H9 (cell line): Measurements from ENCODE around the gene NOS1AP. TPM values are rescaled to one million over a fixed set of nuclear protein-coding genes. Genes with fewer than 3 reads are reported as not detected.

Source experiments
- DNase-seq: peaks from one replicate; pipeline ENCODE4 v3.0.0-alpha.2; 2017
- H2AFZ ChIP-seq: one replicate; pipeline ENCODE4 v1.6.1; 2013; ENCODE audit warnings: mild to moderate bottlenecking, low read length, control low read depth, moderate library complexity
- H2AK5ac ChIP-seq: 2 replicates; pipeline ENCODE4 v1.6.1; 2013; ENCODE audit warnings: low read length, control low read depth, mixed read lengths; ENCODE audit not compliant: insufficient read length
- H2BK120ac ChIP-seq: one replicate; pipeline ENCODE4 v1.6.1; 2013; ENCODE audit warnings: low read depth, mild to moderate bottlenecking, low read length, control low read depth, inconsistent platforms; ENCODE audit not compliant: poor library complexity, severe bottlenecking
- H2BK12ac ChIP-seq: 2 replicates; pipeline ENCODE4 v1.6.1; 2013; ENCODE audit warnings: low read length, control low read depth, mixed read lengths, low read depth; ENCODE audit not compliant: insufficient read length
- H2BK15ac ChIP-seq: 2 replicates; pipeline ENCODE4 v1.6.1; 2013; ENCODE audit warnings: low read depth, low read length, control low read depth
- H2BK20ac ChIP-seq: one replicate; pipeline ENCODE4 v1.6.1; 2013; ENCODE audit warnings: low read depth, mild to moderate bottlenecking, low read length, control low read depth, inconsistent platforms; ENCODE audit not compliant: poor library complexity, severe bottlenecking
- H2BK5ac ChIP-seq: 2 replicates; pipeline ENCODE4 v1.6.1; 2013; ENCODE audit warnings: low read length, control low read depth, mixed read lengths; ENCODE audit not compliant: insufficient read length
- H3K14ac ChIP-seq: 2 replicates; pipeline ENCODE4 v1.6.1; 2013; ENCODE audit warnings: low read length, control low read depth; ENCODE audit not compliant: insufficient read depth
- H3K18ac ChIP-seq: 2 replicates; pipeline ENCODE4 v1.6.1; 2013; ENCODE audit warnings: low read depth, mild to moderate bottlenecking, mixed read lengths, low read length, control low read depth; ENCODE audit not compliant: insufficient read length
- H3K23ac ChIP-seq: 2 replicates; pipeline ENCODE4 v1.6.1; 2013; ENCODE audit warnings: low read length, control low read depth, mixed read lengths, low read depth; ENCODE audit not compliant: insufficient read length
- H3K23me2 ChIP-seq: 2 replicates; pipeline ENCODE4 v1.6.1; 2013; ENCODE audit warnings: low read depth, mild to moderate bottlenecking, mixed read lengths, low read length, control low read depth; ENCODE audit not compliant: insufficient read length, poor library complexity, severe bottlenecking
- H3K27ac ChIP-seq: 2 replicates; pipeline ENCODE4 v1.5.1; 2013; ENCODE audit warnings: low read length, control low read depth, mixed read lengths, low read depth; ENCODE audit not compliant: insufficient read length
- H3K27me3 ChIP-seq: 2 replicates; pipeline ENCODE4 v1.6.1; 2013; ENCODE audit warnings: low read length, control low read depth, inconsistent platforms; ENCODE audit not compliant: insufficient read depth
- H3K4ac ChIP-seq: 2 replicates; pipeline ENCODE4 v1.6.1; 2013; ENCODE audit warnings: low read depth, mild to moderate bottlenecking, control low read depth, inconsistent platforms, low read length, moderate library complexity
- H3K4me1 ChIP-seq: 2 replicates; pipeline ENCODE4 v1.6.1; 2013; ENCODE audit warnings: low read length, control low read depth, inconsistent platforms; ENCODE audit not compliant: insufficient read depth
- H3K4me2 ChIP-seq: 2 replicates; pipeline ENCODE4 v1.6.1; 2013; ENCODE audit warnings: low read length, control low read depth, mixed read lengths; ENCODE audit not compliant: insufficient read length, insufficient read depth
- H3K56ac ChIP-seq: 2 replicates; pipeline ENCODE4 v1.6.1; 2013; ENCODE audit warnings: low read depth, mild to moderate bottlenecking, mixed read lengths, low read length, control low read depth; ENCODE audit not compliant: insufficient read length
- H3K79me1 ChIP-seq: 2 replicates; pipeline ENCODE4 v1.6.1; 2013; ENCODE audit warnings: low read depth, mild to moderate bottlenecking, moderate library complexity, low read length, control low read depth, inconsistent platforms; ENCODE audit not compliant: insufficient read depth, poor library complexity, severe bottlenecking
- H3K79me2 ChIP-seq: 2 replicates; pipeline ENCODE4 v1.6.1; 2013; ENCODE audit warnings: low read length, control low read depth, inconsistent platforms; ENCODE audit not compliant: insufficient read depth
- H3K9ac ChIP-seq: 2 replicates; pipeline ENCODE4 v1.6.1; 2013; ENCODE audit warnings: low read length, control low read depth, mixed read lengths; ENCODE audit not compliant: insufficient read length; ENCODE audit errors: extremely low read depth
- H3K9me3 ChIP-seq: one replicate; pipeline ENCODE4 v1.6.1; 2013; ENCODE audit warnings: low read depth, low read length, inconsistent platforms; ENCODE audit not compliant: control insufficient read depth
- H3T11ph ChIP-seq: one replicate; pipeline ENCODE4 v1.6.1; 2013; ENCODE audit warnings: mild to moderate bottlenecking, low read length, control low read depth, inconsistent platforms
- H4K20me1 ChIP-seq: one replicate; pipeline ENCODE4 v1.6.1; 2013; ENCODE audit not compliant: control insufficient read depth, insufficient read length, insufficient read depth
- H4K5ac ChIP-seq: 2 replicates; pipeline ENCODE4 v1.6.1; 2013; ENCODE audit warnings: low read depth, mild to moderate bottlenecking, mixed read lengths, low read length, control low read depth; ENCODE audit not compliant: insufficient read length
- H4K8ac ChIP-seq: replicated peaks from 2 replicates; pipeline ENCODE4 v1.6.1; 2013; ENCODE audit warnings: low read length, control low read depth, mixed read lengths, low read depth; ENCODE audit not compliant: insufficient read length
- H4K91ac ChIP-seq: 2 replicates; pipeline ENCODE4 v1.6.1; 2013; ENCODE audit warnings: low read depth, mild to moderate bottlenecking, moderate library complexity, mixed read lengths, low read length, control low read depth; ENCODE audit not compliant: insufficient read length
- H3K27ac Mint-ChIP-seq, 3 experiments: 2 replicates in 2 of 3; 3 replicates in 1 of 3; pipeline ENCODE4 v1.8.0; 2020 to 2021; ENCODE audit warnings: mixed read lengths in 3 of 3, mild to moderate bottlenecking in 1 of 3, moderate library complexity in 1 of 3
- H3K27me3 Mint-ChIP-seq: 2 replicates; pipeline ENCODE4 v1.8.0; 2021; ENCODE audit warnings: low read depth, mild to moderate bottlenecking, moderate library complexity, mixed read lengths
- H3K36me3 Mint-ChIP-seq, 3 experiments: 2 replicates in 2 of 3; 3 replicates in 1 of 3; pipeline ENCODE4 v1.8.0; 2020 to 2021; ENCODE audit warnings: low read depth in 3 of 3, mixed read lengths in 3 of 3; ENCODE audit not compliant: insufficient read depth in 1 of 3
- H3K4me1 Mint-ChIP-seq, 2 experiments: 2 replicates each; pipeline ENCODE4 v1.8.0; 2020; ENCODE audit warnings: mixed read lengths in 2 of 2
- H3K4me3 Mint-ChIP-seq, 2 experiments: 2 replicates in 1 of 2; 3 replicates in 1 of 2; pipeline ENCODE4 v1.8.0; 2020 to 2021; ENCODE audit warnings: mild to moderate bottlenecking in 2 of 2, mixed read lengths in 2 of 2, moderate library complexity in 1 of 2
- H3K9me3 Mint-ChIP-seq, 2 experiments: 2 replicates in 1 of 2; 3 replicates in 1 of 2; pipeline ENCODE4 v1.8.0; 2020; ENCODE audit warnings: mild to moderate bottlenecking in 2 of 2, mixed read lengths in 2 of 2, moderate library complexity in 1 of 2
- CTCF ChIP-seq: fragments of 200-600 bp; sonication (generic); conservative IDR thresholded peaks from 3 replicates; pipeline ENCODE4 v1.8.0; 2021; ENCODE audit warnings: antibody characterized with exemption, mild to moderate bottlenecking
- WGBS: extraction: QIAGEN DNeasy Blood & Tissue Kit; methylation state at CpG from one replicate; pipeline ENCODE4 v1.1.7; 2013; ENCODE audit warnings: missing lambda C conversion rate, low lambda C conversion rate, mixed read lengths; ENCODE audit not compliant: insufficient read length; ENCODE audit errors: extremely low coverage; 5-methylcytosine and 5-hydroxymethylcytosine counted together
- total RNA-seq: library from RNA; stranded (reverse); gene quantifications from 2 replicates; pipeline ENCODE4 v1.2.1, GENCODE V29; 2021

NOS1AP gene
- total RNA-seq, 1 experiment from 2014 or later: 8.4 TPM

GRCh38 chr1:162187687-162188276, 118.3 kb downstream of the NOS1AP start:
- no peak overlapping the region for H2BK12ac ChIP-seq
- WGBS: no CpG with 5 or more reads among the region's 1 CpG
- H3K9ac ChIP-seq: no peak overlapping the region
- H3K79me1 ChIP-seq: no peaks in the 10 kb centered on the region
- H4K8ac ChIP-seq: no peak overlapping the region
- Mint-ChIP-seq H3K36me3 (peaks cover 4 to 7% (median 6%) of the 10 kb centered on the region in 3 experiments; a peak in 3 of 7 replicates), H3K27ac (no peak overlapping the region; a peak in 1 of 7 replicates), H3K27me3 (no peaks in the 10 kb centered on the region), H3K9me3 (0 out of 5 replicates have a peak, but pooled peaks cover 0 to 3% of the 10 kb centered on the region in 2 experiments), H3K4me3 (no peak overlapping the region), H3K4me1 (peaks cover 30% of the 10 kb centered on the region in 2 experiments)
- no peak overlapping the region for H3K23ac ChIP-seq
- no peak overlapping the region for H4K5ac ChIP-seq
- no peak for DNase-seq
- no peak overlapping the region for H3K27ac ChIP-seq
- H3T11ph ChIP-seq: no peak overlapping the region
- no peak for TF ChIP-seq CTCF
- no peak overlapping the region for H3K18ac ChIP-seq
- no peaks in the 10 kb centered on the region for H3K79me2 ChIP-seq
- no peak overlapping the region for H2AK5ac ChIP-seq
- H3K9me3 ChIP-seq: no peaks in the 10 kb centered on the region
- H4K91ac ChIP-seq: no peak overlapping the region
- H3K27me3 ChIP-seq: no peaks in the 10 kb centered on the region
- H2BK20ac ChIP-seq: no peak overlapping the region
- no peak overlapping the region for H2AFZ ChIP-seq
- no peak overlapping the region for H2BK120ac ChIP-seq
- no peak overlapping the region for H3K4me2 ChIP-seq
- no peak overlapping the region for H3K56ac ChIP-seq
- H3K23me2 ChIP-seq: no peaks in the 10 kb centered on the region
- no peak overlapping the region for H3K14ac ChIP-seq
- H3K4me1 ChIP-seq: no peaks in the 10 kb centered on the region; the same call in 1 of the 2 replicates
- no peaks in the 10 kb centered on the region for H4K20me1 ChIP-seq
- no peak overlapping the region for H2BK5ac ChIP-seq
- H3K4ac ChIP-seq: no peak overlapping the region
- H2BK15ac ChIP-seq: no peak overlapping the region
